H1 (cell line): ENCODE measurements around the gene FAM186B. TPM values are rescaled to one million over a fixed set of nuclear protein-coding genes. Genes with fewer than 3 reads are reported as not detected.
A peak's percentile ranks its signal among the peaks of the same experiment; 100 is the strongest.

ENCODE experiments used
- JUND ChIP-seq: IDR thresholded peaks from 2 replicates; pipeline ENCODE4 v1.6.1; 2011; ENCODE audit warnings: mild to moderate bottlenecking, improper control_type of control experiment, low read length
- NANOG ChIP-seq: IDR thresholded peaks from 2 replicates; pipeline ENCODE4 v1.6.1; 2011; ENCODE audit warnings: low read length, low read depth, mild to moderate bottlenecking, inconsistent platforms; ENCODE audit not compliant: insufficient read depth, poor library complexity, severe bottlenecking
- RXRA ChIP-seq: IDR thresholded peaks from 2 replicates; pipeline ENCODE4 v1.6.1; 2011; ENCODE audit warnings: low read depth, mild to moderate bottlenecking, low read length, moderate library complexity; ENCODE audit not compliant: insufficient read depth
- TBP ChIP-seq: IDR thresholded peaks from 2 replicates; pipeline ENCODE4 v1.6.1; 2011; ENCODE audit warnings: low read depth, low read length, improper control_type of control experiment
- polyA plus RNA-seq, 7 experiments: library from polyadenylated mRNA; depleted of rRNA in 3 of 7; stranded (reverse) in 5 of 7; unstranded in 2 of 7; fragments of >200 nt in 5 of 7; fragments of 200-250 nt in 2 of 7; gene quantifications; 1 replicate in 5 of 7; 2 replicates in 1 of 7; 4 replicates in 1 of 7; pipeline versions ENCODE4 v1.2.1 to v1.2.3, GENCODE V29; 2011 to 2013; ENCODE audit warnings: missing spikeins in 2 of 7, mixed read lengths in 2 of 7
- total RNA-seq: library from RNA; stranded (reverse); fragmentation: NEBNext Ultra II Directional; extraction: Animal tissue kit (Norgen Biotek cat#: 25700); gene quantifications from 2 replicates; pipeline ENCODE4 v1.2.1, GENCODE V29; 2021
- TF ChIP-seq, protein P1 (sequence below): fragments of 300-600 bp; sonication (generic); IDR thresholded peaks from 2 replicates; pipeline ENCODE4 v1.7.1; 2012; ENCODE audit warnings: low read length, moderate library complexity, mild to moderate bottlenecking, inconsistent platforms; ENCODE audit not compliant: insufficient replicate concordance
- TF ChIP-seq, protein P2 (sequence below), 3 experiments: IDR thresholded peaks; 1 replicate in 2 of 3; 2 replicates in 1 of 3; pipeline versions ENCODE4 v1.5.1 to v1.6.1; 2011; ENCODE audit warnings: low read length in 3 of 3, mild to moderate bottlenecking in 3 of 3, inconsistent platforms in 2 of 3, low read depth in 1 of 3, moderate library complexity in 1 of 3; ENCODE audit not compliant: insufficient read depth in 1 of 3; ENCODE audit errors: control extremely low read depth in 1 of 3

Gene FAM186B
- total and polyA plus RNA-seq, 2 of the 8 experiments (the other 6 are each of a cell fraction or from before 2014, with no cell fraction given) = 0.12 to 0.73 TPM

GRCh38 chr12:49636979-49637755 is 31.7 kb upstream of the FAM186B start (continued):
- TF ChIP-seq TBP (no peak), RXRA (no peak), NANOG (no peak), JUND (no peak)
- TF ChIP-seq, protein P1, sequence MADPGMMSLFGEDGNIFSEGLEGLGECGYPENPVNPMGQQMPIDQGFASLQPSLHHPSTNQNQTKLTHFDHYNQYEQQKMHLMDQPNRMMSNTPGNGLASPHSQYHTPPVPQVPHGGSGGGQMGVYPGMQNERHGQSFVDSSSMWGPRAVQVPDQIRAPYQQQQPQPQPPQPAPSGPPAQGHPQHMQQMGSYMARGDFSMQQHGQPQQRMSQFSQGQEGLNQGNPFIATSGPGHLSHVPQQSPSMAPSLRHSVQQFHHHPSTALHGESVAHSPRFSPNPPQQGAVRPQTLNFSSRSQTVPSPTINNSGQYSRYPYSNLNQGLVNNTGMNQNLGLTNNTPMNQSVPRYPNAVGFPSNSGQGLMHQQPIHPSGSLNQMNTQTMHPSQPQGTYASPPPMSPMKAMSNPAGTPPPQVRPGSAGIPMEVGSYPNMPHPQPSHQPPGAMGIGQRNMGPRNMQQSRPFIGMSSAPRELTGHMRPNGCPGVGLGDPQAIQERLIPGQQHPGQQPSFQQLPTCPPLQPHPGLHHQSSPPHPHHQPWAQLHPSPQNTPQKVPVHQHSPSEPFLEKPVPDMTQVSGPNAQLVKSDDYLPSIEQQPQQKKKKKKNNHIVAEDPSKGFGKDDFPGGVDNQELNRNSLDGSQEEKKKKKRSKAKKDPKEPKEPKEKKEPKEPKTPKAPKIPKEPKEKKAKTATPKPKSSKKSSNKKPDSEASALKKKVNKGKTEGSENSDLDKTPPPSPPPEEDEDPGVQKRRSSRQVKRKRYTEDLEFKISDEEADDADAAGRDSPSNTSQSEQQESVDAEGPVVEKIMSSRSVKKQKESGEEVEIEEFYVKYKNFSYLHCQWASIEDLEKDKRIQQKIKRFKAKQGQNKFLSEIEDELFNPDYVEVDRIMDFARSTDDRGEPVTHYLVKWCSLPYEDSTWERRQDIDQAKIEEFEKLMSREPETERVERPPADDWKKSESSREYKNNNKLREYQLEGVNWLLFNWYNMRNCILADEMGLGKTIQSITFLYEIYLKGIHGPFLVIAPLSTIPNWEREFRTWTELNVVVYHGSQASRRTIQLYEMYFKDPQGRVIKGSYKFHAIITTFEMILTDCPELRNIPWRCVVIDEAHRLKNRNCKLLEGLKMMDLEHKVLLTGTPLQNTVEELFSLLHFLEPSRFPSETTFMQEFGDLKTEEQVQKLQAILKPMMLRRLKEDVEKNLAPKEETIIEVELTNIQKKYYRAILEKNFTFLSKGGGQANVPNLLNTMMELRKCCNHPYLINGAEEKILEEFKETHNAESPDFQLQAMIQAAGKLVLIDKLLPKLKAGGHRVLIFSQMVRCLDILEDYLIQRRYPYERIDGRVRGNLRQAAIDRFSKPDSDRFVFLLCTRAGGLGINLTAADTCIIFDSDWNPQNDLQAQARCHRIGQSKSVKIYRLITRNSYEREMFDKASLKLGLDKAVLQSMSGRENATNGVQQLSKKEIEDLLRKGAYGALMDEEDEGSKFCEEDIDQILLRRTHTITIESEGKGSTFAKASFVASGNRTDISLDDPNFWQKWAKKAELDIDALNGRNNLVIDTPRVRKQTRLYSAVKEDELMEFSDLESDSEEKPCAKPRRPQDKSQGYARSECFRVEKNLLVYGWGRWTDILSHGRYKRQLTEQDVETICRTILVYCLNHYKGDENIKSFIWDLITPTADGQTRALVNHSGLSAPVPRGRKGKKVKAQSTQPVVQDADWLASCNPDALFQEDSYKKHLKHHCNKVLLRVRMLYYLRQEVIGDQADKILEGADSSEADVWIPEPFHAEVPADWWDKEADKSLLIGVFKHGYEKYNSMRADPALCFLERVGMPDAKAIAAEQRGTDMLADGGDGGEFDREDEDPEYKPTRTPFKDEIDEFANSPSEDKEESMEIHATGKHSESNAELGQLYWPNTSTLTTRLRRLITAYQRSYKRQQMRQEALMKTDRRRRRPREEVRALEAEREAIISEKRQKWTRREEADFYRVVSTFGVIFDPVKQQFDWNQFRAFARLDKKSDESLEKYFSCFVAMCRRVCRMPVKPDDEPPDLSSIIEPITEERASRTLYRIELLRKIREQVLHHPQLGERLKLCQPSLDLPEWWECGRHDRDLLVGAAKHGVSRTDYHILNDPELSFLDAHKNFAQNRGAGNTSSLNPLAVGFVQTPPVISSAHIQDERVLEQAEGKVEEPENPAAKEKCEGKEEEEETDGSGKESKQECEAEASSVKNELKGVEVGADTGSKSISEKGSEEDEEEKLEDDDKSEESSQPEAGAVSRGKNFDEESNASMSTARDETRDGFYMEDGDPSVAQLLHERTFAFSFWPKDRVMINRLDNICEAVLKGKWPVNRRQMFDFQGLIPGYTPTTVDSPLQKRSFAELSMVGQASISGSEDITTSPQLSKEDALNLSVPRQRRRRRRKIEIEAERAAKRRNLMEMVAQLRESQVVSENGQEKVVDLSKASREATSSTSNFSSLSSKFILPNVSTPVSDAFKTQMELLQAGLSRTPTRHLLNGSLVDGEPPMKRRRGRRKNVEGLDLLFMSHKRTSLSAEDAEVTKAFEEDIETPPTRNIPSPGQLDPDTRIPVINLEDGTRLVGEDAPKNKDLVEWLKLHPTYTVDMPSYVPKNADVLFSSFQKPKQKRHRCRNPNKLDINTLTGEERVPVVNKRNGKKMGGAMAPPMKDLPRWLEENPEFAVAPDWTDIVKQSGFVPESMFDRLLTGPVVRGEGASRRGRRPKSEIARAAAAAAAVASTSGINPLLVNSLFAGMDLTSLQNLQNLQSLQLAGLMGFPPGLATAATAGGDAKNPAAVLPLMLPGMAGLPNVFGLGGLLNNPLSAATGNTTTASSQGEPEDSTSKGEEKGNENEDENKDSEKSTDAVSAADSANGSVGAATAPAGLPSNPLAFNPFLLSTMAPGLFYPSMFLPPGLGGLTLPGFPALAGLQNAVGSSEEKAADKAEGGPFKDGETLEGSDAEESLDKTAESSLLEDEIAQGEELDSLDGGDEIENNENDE = no peak
- TF ChIP-seq, protein P2, sequence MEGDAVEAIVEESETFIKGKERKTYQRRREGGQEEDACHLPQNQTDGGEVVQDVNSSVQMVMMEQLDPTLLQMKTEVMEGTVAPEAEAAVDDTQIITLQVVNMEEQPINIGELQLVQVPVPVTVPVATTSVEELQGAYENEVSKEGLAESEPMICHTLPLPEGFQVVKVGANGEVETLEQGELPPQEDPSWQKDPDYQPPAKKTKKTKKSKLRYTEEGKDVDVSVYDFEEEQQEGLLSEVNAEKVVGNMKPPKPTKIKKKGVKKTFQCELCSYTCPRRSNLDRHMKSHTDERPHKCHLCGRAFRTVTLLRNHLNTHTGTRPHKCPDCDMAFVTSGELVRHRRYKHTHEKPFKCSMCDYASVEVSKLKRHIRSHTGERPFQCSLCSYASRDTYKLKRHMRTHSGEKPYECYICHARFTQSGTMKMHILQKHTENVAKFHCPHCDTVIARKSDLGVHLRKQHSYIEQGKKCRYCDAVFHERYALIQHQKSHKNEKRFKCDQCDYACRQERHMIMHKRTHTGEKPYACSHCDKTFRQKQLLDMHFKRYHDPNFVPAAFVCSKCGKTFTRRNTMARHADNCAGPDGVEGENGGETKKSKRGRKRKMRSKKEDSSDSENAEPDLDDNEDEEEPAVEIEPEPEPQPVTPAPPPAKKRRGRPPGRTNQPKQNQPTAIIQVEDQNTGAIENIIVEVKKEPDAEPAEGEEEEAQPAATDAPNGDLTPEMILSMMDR (IDR thresholded peaks at IDR 0.05; ENCODE audit: control extremely low read depth in 1 of 3, insufficient read depth in 1 of 3, low read depth in 1 of 3, low read length in 3 of 3) = peak; percentile 64 to 84 (median 79)
- TF ChIP-seq, all 59 proteins: peak for 7
